GM12878 (cell line): ENCODE results near the gene NAP1L1. TPM values are rescaled to one million over a fixed set of nuclear protein-coding genes. Genes with fewer than 3 reads are reported as not detected.

Experiments used
- ATAC-seq: fragments of 200-7000 bp; cut with Tn5 transposase; 3 replicates; pipeline ENCODE4 v1.9.1; 2020; ENCODE audit warnings: mild to moderate bottlenecking, moderate library complexity
- BruUV-seq: library from RNA; stranded (reverse); fragments of 400-500 nt; replicated peaks from 2 replicates; lab custom pipeline; 2021; lab: Mats Ljungman, UMichigan
- CTCF ChIA-PET: fragments of 300-600 bp; sonication (Branson Sonifier 250); formaldehyde crosslinking; extraction: SDS; loops from one replicate; lab custom pipeline; 2021; ENCODE audit warnings: inconsistent platforms; lab: Yijun Ruan, JAX
- POLR2A ChIA-PET: fragments of 350-600 bp; formaldehyde crosslinking; extraction: SDS; loops from one replicate; lab custom pipeline; 2021; ENCODE audit warnings: inconsistent platforms; lab: Charles Lee
- RAD21 ChIA-PET: fragments of 300-600 bp; sonication (Branson Sonifier 250); formaldehyde crosslinking; loops from one replicate; lab custom pipeline; 2023; ENCODE audit warnings: antibody characterized with exemption; ENCODE audit not compliant: unreplicated experiment; lab: Charles Lee
- SMC1A ChIA-PET: fragments of 300-600 bp; sonication (Branson Sonifier 250); formaldehyde crosslinking; loops from one replicate; lab custom pipeline; 2023; ENCODE audit not compliant: unreplicated experiment, uncharacterized antibody; lab: Charles Lee
- DNase-seq: peaks from one replicate; pipeline ENCODE4 v3.0.0-alpha.2; 2011; ENCODE audit warnings: low read depth, low spot score
- FAIRE-seq: peaks from 3 replicates; lab custom pipeline; 2011; peaks lifted over from hg19 to GRCh38; lab: Jason Lieb, UNC
- H2AFZ ChIP-seq: 2 replicates; pipeline ENCODE4 v1.6.0; 2011; ENCODE audit warnings: low read depth, low read length, control low read depth; ENCODE audit not compliant: control insufficient read depth
- H3K27ac ChIP-seq: 2 replicates; pipeline ENCODE4 v1.5.1; 2011; ENCODE audit warnings: control low read depth; ENCODE audit not compliant: control insufficient read depth, insufficient read depth
- H3K27me3 ChIP-seq, 2 experiments: replicated peaks in 1 of 2; 2 replicates each; pipeline versions ENCODE4 v1.6.0 to v1.6.1; 2011; ENCODE audit warnings: low read length in 1 of 2; ENCODE audit not compliant: control insufficient read depth in 2 of 2, insufficient read depth in 2 of 2
- H3K36me3 ChIP-seq, 2 experiments: 2 replicates each; pipeline ENCODE4 v1.5.1; 2011; ENCODE audit warnings: low read length in 1 of 2; ENCODE audit not compliant: control insufficient read depth in 2 of 2, insufficient read depth in 2 of 2
- H3K4me1 ChIP-seq: 2 replicates; pipeline ENCODE4 v1.6.1; 2011; ENCODE audit warnings: mild to moderate bottlenecking, low read length, moderate library complexity, mixed read lengths; ENCODE audit not compliant: control insufficient read depth, insufficient read depth
- H3K4me2 ChIP-seq: 2 replicates; pipeline ENCODE4 v1.6.0; 2011; ENCODE audit warnings: control low read depth; ENCODE audit not compliant: control insufficient read depth, insufficient read depth
- H3K4me3 ChIP-seq: fragments of 200-600 bp; sonication (generic); 2 replicates; pipeline ENCODE4 v1.5.1; 2016
- H3K79me2 ChIP-seq: 2 replicates; pipeline ENCODE4 v1.6.0; 2011; ENCODE audit warnings: low read length; ENCODE audit not compliant: control insufficient read depth, insufficient read depth
- H3K9ac ChIP-seq: 2 replicates; pipeline ENCODE4 v1.8.0; 2011; ENCODE audit warnings: low read length, control low read depth, mixed read lengths; ENCODE audit not compliant: control insufficient read depth, insufficient read depth
- H3K9me3 ChIP-seq: replicated peaks from 3 replicates; pipeline ENCODE4 v1.5.1; 2011; ENCODE audit warnings: mild to moderate bottlenecking, low read length; ENCODE audit not compliant: control insufficient read depth, insufficient read depth
- H4K20me1 ChIP-seq: 2 replicates; pipeline ENCODE4 v1.6.0; 2011; ENCODE audit not compliant: control insufficient read depth, insufficient read depth
- CEBPB ChIP-seq, 2 experiments: fragments of 150-350 bp in 1 of 2; IDR thresholded peaks; 2 replicates each; pipeline ENCODE4 v1.6.1; 2012 to 2014; ENCODE audit warnings: low read depth in 2 of 2, low read length in 2 of 2, borderline replicate concordance in 1 of 2, inconsistent platforms in 1 of 2
- CREM ChIP-seq: IDR thresholded peaks from 2 replicates; pipeline ENCODE4 v1.6.1; 2014; ENCODE audit warnings: antibody characterized with exemption, low read depth
- GABPA ChIP-seq: IDR thresholded peaks from 2 replicates; pipeline ENCODE4 v1.6.1; 2014; ENCODE audit warnings: antibody characterized with exemption, low read depth, mild to moderate bottlenecking, inconsistent platforms
- HCFC1 ChIP-seq: fragments of 150-350 bp; IDR thresholded peaks from 2 replicates; pipeline ENCODE4 v1.6.1; 2014; ENCODE audit warnings: low read length
- KLF5 ChIP-seq: fragments of 450-650 bp; IDR thresholded peaks from 2 replicates; pipeline ENCODE4 v1.6.1; 2014; ENCODE audit warnings: mild to moderate bottlenecking; ENCODE audit not compliant: partially characterized antibody
- RCOR1 ChIP-seq: conservative IDR thresholded peaks from 2 replicates; pipeline ENCODE4 v1.6.1; 2012; ENCODE audit warnings: low read depth, low read length, improper control_type of control experiment
- RUNX3 ChIP-seq: IDR thresholded peaks from 2 replicates; pipeline ENCODE4 v1.6.1; 2012; ENCODE audit warnings: low read length, inconsistent platforms
- WGBS: methylation state at CpG from one replicate; pipeline ENCODE4 v1.1.6; 2016; ENCODE audit warnings: low lambda C conversion rate; ENCODE audit not compliant: insufficient replicate concordance, insufficient coverage; ENCODE audit errors: missing lambda C conversion rate; 5-methylcytosine and 5-hydroxymethylcytosine counted together
- in situ Hi-C: fragments of 300-500 bp; cut with MboI; formaldehyde crosslinking; loops from 9 replicates; pipeline ENCODE4 v1.14.3; 2018; ENCODE audit warnings: mixed read lengths
- intact Hi-C: fragments of 100-400 bp; cut with micrococcal nuclease; formaldehyde crosslinking; loops from one replicate; pipeline ENCODE4 v1.14.2; 2022; ENCODE audit not compliant: unreplicated experiment
- polyA plus RNA-seq, 11 experiments: library from polyadenylated mRNA; depleted of rRNA in 4 of 11; unstranded in 6 of 11; stranded (reverse) in 5 of 11; fragments of >200 nt; fragmentation: Nextera tagmentation in 4 of 11; fragmentation: Illumina TruSeq in 1 of 11; extraction: Ambion mirVana in 4 of 11; extraction: Trizol in 1 of 11; gene quantifications; 1 replicate in 1 of 11; 2 replicates in 10 of 11; pipeline versions ENCODE4 v1.2.1 to v1.2.3, GENCODE V29; 2011 to 2016; ENCODE audit warnings: inconsistent platforms in 2 of 11, missing spikeins in 2 of 11, low read depth in 1 of 11
- total RNA-seq, 4 experiments: library from RNA; depleted of rRNA in 3 of 4; stranded (reverse); fragments of >200 nt in 3 of 4; fragmentation: Illumina TruSeq in 1 of 4; extraction: Trizol in 1 of 4; gene quantifications; 2 replicates each; pipeline versions ENCODE4 v1.2.1 to v1.2.3, GENCODE V29; 2013 to 2021
- TF ChIP-seq, protein P1 (sequence below), 3 experiments: IDR thresholded peaks in 2 of 3; conservative IDR thresholded peaks in 1 of 3; 2 replicates each; pipeline ENCODE4 v1.5.1; 2011; ENCODE audit warnings: low read depth in 3 of 3, low read length in 3 of 3, mild to moderate bottlenecking in 3 of 3, control low read depth in 2 of 3, moderate library complexity in 2 of 3, inconsistent platforms in 1 of 3, mixed read lengths in 1 of 3; ENCODE audit not compliant: control insufficient read depth in 2 of 3, insufficient read depth in 1 of 3; ENCODE audit errors: extremely low read depth in 1 of 3

Gene NAP1L1
- total and polyA plus RNA-seq, 10 of the 15 experiments (the other 5 are each of a cell fraction or from before 2014, with no cell fraction given), result 256 to 1,036 (median 536) TPM

DNA sequence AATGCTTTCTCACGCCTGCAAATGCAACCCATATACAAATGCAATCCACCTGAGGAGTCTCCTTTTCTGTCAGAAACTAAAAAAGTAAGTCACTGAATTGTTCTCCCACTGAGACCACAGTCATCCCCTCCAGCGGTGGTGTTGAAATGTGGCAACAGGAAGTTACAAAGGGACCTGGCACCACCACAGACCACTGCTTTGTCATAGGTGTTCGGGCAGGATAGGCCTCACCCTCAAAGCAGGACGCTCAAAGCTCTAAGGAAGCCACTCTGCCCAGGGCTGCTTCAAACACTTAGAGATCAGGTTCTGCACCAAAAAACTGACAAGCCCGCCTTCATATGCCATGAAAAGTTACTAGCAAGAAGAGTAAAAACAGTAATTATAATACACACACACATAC lies 64.2 kb downstream of the NAP1L1 start:
- intact Hi-C loops, result no loop called here
- peak overlapping the region; percentile 82 for H2AFZ ChIP-seq
- POLR2A ChIA-PET, result interaction anchor here (0.5 to 1.0 kb wide), 4 partner anchors 11 to 56 kb away, joined by 3 to 5 read pairs (median 4); partner anchors contain the start of gene PHLDA1

More for the DNA sequence above, 64.2 kb downstream of the NAP1L1 start:
- FAIRE-seq (no peak), ATAC-seq (peak; percentile 83)
- 3% methylated on average over 5 of the region's 5 CpGs for WGBS
- Histone ChIP-seq H3K9me3 (no peaks in the 10 kb centered on the region), H3K9ac (no peak overlapping the region), H4K20me1 (no peaks in the 10 kb centered on the region)
- no peak for TF ChIP-seq KLF5
- TF ChIP-seq GABPA, result peak; percentile 33; the same call in 1 of the 2 replicates
- TF ChIP-seq CEBPB (IDR thresholded peaks at IDR 0.05; ENCODE audit: borderline replicate concordance in 1 of 2, low read depth in 2 of 2, low read length in 2 of 2), result no peak
- TF ChIP-seq RUNX3, result peak; percentile 67
- no peak for TF ChIP-seq RCOR1
- TF ChIP-seq CREM, result 0 out of 2 replicates have a peak, but pooled peaks have one; percentile 12
- TF ChIP-seq, protein P1, sequence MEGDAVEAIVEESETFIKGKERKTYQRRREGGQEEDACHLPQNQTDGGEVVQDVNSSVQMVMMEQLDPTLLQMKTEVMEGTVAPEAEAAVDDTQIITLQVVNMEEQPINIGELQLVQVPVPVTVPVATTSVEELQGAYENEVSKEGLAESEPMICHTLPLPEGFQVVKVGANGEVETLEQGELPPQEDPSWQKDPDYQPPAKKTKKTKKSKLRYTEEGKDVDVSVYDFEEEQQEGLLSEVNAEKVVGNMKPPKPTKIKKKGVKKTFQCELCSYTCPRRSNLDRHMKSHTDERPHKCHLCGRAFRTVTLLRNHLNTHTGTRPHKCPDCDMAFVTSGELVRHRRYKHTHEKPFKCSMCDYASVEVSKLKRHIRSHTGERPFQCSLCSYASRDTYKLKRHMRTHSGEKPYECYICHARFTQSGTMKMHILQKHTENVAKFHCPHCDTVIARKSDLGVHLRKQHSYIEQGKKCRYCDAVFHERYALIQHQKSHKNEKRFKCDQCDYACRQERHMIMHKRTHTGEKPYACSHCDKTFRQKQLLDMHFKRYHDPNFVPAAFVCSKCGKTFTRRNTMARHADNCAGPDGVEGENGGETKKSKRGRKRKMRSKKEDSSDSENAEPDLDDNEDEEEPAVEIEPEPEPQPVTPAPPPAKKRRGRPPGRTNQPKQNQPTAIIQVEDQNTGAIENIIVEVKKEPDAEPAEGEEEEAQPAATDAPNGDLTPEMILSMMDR (IDR thresholded peaks at IDR 0.05 in 2 of 3, conservative IDR thresholded peaks at IDR 0.05 in 1 of 3; ENCODE audit: control insufficient read depth in 2 of 3, extremely low read depth in 1 of 3, insufficient read depth in 1 of 3, low read depth in 3 of 3, low read length in 3 of 3), result no peak
- TF ChIP-seq HCFC1, result no peak
- TF ChIP-seq, all 136 proteins: peak for 3
- ChIA-PET RAD21 (interaction anchor here (0.9 to 2.0 kb wide), 6 partner anchors 11 to 493 kb away, joined by 3 to 16 read pairs (median 4); partner anchors contain the start of gene PHLDA1), SMC1A (interaction anchor here (0.7 to 17.8 kb wide), 8 partner anchors 9 to 492 kb away, joined by 3 to 327 read pairs (median 5); no protein-coding TSS in a partner anchor), CTCF (interaction anchor here (0.8 to 2.3 kb wide), 6 partner anchors 11 to 45 kb away, joined by 3 to 9 read pairs (median 4); partner anchors contain the start of gene PHLDA1)
- H3K4me3 ChIP-seq, result no peak overlapping the region
- BruUV-seq, result no TSS peak
- peak overlapping the region; percentile 18; the same call in 1 of the 2 replicates for H3K27ac ChIP-seq
- peak; percentile 15 for DNase-seq
- in situ Hi-C loops, result no loop called here
- no peaks in the 10 kb centered on the region for H3K36me3 ChIP-seq
- no peaks in the 10 kb centered on the region for H3K27me3 ChIP-seq
- H3K4me2 ChIP-seq, result peak overlapping the region; percentile 41; the same call in 1 of the 2 replicates
- peaks cover 14% of the 10 kb centered on the region for H3K4me1 ChIP-seq
- H3K79me2 ChIP-seq, result no peaks in the 10 kb centered on the region
